Measurements from ENCODE around the gene PASD1. TPM values are rescaled to one million over a fixed set of nuclear protein-coding genes. Genes with fewer than 3 reads are reported as not detected.

PASD1 gene
- total RNA-seq, 4 donors from 2014 or later, result not detected

DNA sequence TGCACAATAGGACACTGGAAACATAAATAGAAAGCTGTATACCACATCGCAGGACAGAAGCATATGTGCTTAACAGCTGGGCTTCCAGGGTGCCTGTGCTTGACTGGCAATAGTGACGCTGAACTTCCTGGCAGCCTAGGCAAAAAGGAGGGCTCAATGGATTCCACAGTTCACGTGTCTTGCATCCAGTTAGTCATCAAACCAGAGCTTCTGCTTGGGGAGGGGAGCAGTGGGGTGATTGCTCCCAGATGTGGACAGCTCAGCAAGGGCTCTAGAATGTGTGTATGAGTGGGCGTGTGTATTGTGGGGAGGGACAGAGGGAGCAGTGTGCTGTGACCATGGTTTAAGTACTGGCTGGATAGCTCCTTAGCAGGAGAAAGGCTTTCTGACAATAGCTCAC, 134.0 kb downstream of the PASD1 start:
- H3K9me3 ChIP-seq, result no peaks in the 10 kb centered on the region
- TF ChIP-seq, protein P1, sequence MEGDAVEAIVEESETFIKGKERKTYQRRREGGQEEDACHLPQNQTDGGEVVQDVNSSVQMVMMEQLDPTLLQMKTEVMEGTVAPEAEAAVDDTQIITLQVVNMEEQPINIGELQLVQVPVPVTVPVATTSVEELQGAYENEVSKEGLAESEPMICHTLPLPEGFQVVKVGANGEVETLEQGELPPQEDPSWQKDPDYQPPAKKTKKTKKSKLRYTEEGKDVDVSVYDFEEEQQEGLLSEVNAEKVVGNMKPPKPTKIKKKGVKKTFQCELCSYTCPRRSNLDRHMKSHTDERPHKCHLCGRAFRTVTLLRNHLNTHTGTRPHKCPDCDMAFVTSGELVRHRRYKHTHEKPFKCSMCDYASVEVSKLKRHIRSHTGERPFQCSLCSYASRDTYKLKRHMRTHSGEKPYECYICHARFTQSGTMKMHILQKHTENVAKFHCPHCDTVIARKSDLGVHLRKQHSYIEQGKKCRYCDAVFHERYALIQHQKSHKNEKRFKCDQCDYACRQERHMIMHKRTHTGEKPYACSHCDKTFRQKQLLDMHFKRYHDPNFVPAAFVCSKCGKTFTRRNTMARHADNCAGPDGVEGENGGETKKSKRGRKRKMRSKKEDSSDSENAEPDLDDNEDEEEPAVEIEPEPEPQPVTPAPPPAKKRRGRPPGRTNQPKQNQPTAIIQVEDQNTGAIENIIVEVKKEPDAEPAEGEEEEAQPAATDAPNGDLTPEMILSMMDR (IDR thresholded peaks at IDR 0.05), result no peak
- H3K27ac ChIP-seq, result no peak overlapping the region
- DNase-seq, result peak; percentile 28 to 37
- intact Hi-C loops (cut with DNase I; ENCODE audit: low total_unique reads), result no loop called here
- H3K27me3 ChIP-seq, result no peaks in the 10 kb centered on the region
- no peaks in the 10 kb centered on the region for H3K36me3 ChIP-seq
- no peak overlapping the region for H3K4me3 ChIP-seq
- no peaks in the 10 kb centered on the region for H3K4me1 ChIP-seq

DNA sequence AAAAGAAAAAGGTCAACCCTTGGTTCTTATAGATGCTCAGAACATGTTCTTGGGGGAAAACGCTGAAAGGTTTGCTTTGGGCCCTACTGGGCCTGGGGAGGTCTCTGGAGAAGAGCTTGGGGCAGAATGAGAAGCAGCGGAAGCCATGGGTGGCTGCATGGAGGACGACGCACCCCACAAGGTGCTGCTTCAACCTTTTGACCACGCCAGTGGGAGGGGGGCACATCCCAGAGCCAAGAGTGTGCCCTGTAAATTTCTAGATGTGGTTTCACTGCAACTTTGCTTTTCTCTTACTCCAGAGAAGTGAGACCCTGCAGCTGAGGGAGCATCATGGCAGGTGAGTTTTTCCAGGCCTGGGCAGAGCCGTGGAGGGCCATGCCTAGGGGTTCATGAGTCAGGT, 135.0 kb downstream of the PASD1 start:
- no peaks in the 10 kb centered on the region for H3K36me3 ChIP-seq
- no peak overlapping the region for H3K27ac ChIP-seq
- DNase-seq, result no peak
- H3K4me1 ChIP-seq, result no peaks in the 10 kb centered on the region
- no peaks in the 10 kb centered on the region for H3K9me3 ChIP-seq
- H3K27me3 ChIP-seq, result no peaks in the 10 kb centered on the region
- no peak for TF ChIP-seq POLR2A (IDR thresholded peaks at IDR 0.05)
- TF ChIP-seq, protein P1 (IDR thresholded peaks at IDR 0.05), result no peak
- no peak overlapping the region for H3K4me3 ChIP-seq
- intact Hi-C loops (cut with DNase I; ENCODE audit: low total_unique reads), result no loop called here

DNA sequence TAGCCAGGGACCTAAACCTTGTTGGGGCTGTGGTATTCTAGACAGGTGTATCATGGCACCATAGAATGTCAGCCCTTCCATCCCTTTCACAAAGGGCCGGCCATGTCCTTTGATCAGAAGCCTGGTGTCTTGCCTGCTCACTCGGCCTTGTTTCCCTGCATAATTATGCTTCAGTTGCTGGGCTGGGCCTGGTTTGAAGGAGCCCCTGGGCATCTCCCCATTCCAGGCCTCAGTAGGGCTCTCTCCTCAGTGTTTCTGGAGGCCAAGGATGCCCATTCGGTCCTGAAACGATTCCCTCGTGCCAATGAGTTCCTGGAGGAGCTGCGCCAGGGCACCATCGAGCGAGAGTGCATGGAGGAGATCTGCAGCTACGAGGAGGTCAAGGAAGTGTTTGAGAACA, 136.3 kb downstream of the PASD1 start:
- no peaks in the 10 kb centered on the region for H3K36me3 ChIP-seq
- no peak overlapping the region for H3K27ac ChIP-seq

DNA sequence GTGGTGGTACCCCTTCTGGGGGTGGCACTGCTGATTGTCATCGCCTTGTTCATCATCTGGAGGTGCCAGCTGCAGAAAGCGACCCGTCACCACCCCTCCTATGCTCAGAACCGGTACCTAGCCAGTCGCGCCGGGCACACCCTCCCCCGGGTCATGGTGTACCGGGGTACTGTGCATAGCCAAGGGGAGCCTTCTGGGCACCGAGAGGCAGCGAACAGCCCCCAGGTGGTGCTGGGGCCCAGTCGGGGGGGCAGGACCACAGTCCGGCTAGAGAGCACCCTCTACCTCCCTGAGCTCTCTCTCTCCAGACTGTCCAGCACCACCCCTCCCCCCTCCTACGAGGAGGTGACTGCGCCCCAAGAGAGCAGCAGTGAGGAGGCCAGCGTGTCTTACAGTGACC, 137.1 kb downstream of the PASD1 start:
- no peak for DNase-seq
- Histone ChIP-seq H3K4me1 (no peaks in the 10 kb centered on the region), H3K27me3 (no peaks in the 10 kb centered on the region), H3K4me3 (no peak overlapping the region), H3K36me3 (no peaks in the 10 kb centered on the region), H3K27ac (no peak overlapping the region), H3K9me3 (no peaks in the 10 kb centered on the region)
- TF ChIP-seq POLR2A (IDR thresholded peaks at IDR 0.05), result no peak
- TF ChIP-seq, protein P1 (IDR thresholded peaks at IDR 0.05), result no peak
- intact Hi-C loops (cut with DNase I; ENCODE audit: low total_unique reads), result no loop called here

More for the DNA sequence above, 136.3 kb downstream of the PASD1 start:
- DNase-seq, result no peak
- no peaks in the 10 kb centered on the region for H3K9me3 ChIP-seq
- TF ChIP-seq POLR2A (IDR thresholded peaks at IDR 0.05), result no peak
- TF ChIP-seq, protein P1 (IDR thresholded peaks at IDR 0.05), result no peak
- H3K27me3 ChIP-seq, result no peaks in the 10 kb centered on the region
- intact Hi-C loops (cut with DNase I; ENCODE audit: low total_unique reads), result no loop called here
- H3K4me3 ChIP-seq, result no peak overlapping the region
- no peaks in the 10 kb centered on the region for H3K4me1 ChIP-seq

DNA sequence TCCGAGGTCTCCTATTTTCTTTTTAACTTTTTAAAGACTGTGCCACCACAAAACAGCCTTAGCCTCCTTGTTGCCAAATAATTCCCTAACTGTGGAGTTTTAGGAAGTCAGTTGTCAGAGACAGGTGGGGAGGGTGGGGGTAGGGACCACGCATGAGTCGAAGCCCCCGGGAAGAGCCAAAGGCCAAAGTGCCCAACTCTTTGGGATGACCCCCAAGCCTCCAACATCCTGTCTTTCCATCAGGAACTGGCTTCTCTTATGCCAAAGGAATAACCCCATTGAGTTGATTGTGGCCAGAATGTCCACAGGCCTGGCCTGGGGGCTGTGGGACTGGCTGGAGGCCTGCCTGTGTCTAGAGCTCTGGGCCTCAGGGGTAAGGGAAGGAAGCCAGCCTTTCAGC, 137.6 kb downstream of the PASD1 start:
- no peaks in the 10 kb centered on the region for H3K36me3 ChIP-seq
- intact Hi-C loops (cut with DNase I; ENCODE audit: low total_unique reads), result no loop called here
- H3K4me3 ChIP-seq, result no peak overlapping the region
- no peak overlapping the region for H3K27ac ChIP-seq
- DNase-seq, result no peak
- no peaks in the 10 kb centered on the region for H3K4me1 ChIP-seq
- TF ChIP-seq, protein P1 (IDR thresholded peaks at IDR 0.05), result no peak
- TF ChIP-seq POLR2A (IDR thresholded peaks at IDR 0.05), result no peak
- H3K27me3 ChIP-seq, result no peaks in the 10 kb centered on the region
- no peaks in the 10 kb centered on the region for H3K9me3 ChIP-seq
